GM18498 (cell line): ENCODE data around the gene SMIM5.

Experiments used
- ATAC-seq: cut with Tn5 transposase; IDR thresholded peaks from one replicate; pipeline ENCODE4 v1.9.1; 2021; ENCODE audit warnings: mild to moderate bottlenecking, moderate library complexity; ENCODE audit not compliant: unreplicated experiment

The SMIM5 gene

GRCh38 chr17:75602644-75603043, 30.6 kb upstream of the SMIM5 start:
- no peak for ATAC-seq

DNA sequence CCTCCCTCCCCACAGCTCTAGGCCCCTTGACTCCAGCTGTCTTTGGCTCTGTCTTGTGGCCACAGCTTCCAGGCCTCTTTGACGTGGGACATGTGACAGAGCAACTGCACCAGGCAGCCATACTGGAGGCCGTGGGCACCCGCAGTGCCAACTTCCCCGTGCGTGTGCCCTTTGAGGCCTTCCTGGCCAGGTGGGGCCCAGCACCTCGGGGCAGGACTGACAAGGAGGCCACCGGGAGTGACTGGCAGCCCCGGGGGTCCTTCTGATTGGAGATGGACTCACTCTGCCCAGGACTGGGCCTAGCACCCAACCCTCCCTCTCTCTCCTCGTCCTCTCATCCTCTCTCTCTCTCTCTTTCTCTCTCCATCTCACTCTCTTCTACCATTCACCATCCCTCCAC, 30.1 kb upstream of the SMIM5 start:
- ATAC-seq = no peak

DNA sequence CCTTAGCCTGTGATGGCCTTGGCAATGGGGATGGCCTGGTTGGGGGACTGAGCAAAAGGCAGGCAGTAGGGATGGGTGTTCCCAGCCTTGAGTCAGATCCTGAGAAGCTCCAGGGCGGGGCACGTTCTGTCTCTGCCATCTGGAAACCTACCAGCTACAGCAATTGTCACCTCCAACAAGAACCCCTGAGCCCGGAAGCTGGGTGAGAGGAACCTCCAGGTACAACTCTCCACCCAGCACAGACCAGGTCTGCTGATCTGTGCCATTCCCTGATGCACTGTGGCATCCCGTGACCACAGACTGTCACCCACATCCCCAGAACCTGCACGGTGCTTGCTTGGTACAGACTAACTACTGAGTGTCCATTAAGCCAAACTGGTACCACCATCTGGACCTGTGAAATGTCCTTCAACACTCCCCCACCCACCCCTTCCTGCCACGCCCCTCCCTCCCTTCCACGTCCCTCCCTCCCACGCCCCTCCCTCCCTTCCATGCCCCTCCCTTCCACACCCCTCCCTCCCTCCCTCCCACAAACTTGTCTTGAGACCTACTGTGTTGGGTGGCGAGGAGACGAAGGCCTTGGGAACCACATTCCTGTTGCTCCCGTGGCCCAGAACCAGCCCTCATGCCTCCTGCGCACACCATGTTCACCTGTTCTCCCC, 29.1 kb upstream of the SMIM5 start:
- ATAC-seq = no peak

- no peak for ATAC-seq
These were observed 27.4 kb upstream of the SMIM5 start for GRCh38 chr17:75605790-75606189.

DNA sequence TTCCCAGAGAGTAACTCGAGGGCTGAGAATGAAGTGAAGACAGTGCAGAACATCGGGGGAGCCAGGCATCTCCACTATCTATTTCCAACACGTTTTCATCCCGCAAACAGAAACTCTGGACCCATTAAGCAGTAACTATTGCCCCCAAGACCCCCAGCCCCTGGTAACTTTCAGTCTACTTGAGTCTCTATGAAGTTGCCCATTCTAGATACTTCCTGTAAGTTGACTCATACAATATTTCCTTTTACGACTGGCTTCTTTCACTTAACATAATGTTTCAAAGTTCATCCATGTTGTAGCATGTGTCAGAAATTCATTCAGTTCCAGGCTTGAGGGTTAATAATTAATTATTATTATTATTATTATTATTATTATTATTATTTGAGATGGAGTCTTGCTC, 26.1 kb upstream of the SMIM5 start:
- ATAC-seq = no peak

- no peak for ATAC-seq
These were observed 22.9 kb upstream of the SMIM5 start for GRCh38 chr17:75610103-75610984.

GRCh38 chr17:75611851-75612429, 21.3 kb upstream of the SMIM5 start:
- ATAC-seq = no peak

DNA sequence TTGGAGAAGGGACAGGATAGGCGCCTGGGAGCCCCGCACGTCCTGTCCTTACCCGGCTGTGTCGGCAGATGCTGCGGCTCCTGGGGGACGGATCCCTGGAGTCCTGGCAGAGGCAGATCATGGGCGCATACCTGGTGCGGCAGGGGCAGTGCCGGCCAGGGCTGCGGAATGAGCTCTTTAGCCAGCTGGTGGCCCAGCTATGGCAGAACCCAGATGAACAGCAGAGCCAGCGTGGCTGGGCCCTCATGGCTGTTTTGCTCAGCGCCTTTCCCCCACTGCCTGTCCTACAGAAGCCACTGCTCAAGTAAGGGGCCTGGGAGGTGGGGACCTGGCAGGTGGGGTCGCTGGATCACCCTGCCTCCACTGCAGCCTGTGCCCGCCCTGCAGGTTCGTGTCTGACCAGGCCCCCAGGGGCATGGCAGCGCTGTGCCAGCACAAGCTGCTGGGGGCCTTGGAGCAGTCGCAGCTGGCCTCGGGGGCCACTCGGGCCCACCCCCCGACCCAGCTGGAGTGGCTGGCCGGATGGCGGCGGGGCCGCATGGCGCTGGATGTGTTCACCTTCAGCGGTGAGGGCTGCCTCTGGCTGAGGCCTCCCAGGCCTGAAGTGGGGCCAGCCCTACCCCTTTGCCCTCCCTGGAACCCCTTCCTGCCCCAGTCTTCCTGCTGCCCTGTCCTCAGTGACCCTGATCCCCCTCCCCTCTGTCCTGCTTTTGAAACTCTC, 20.2 kb upstream of the SMIM5 start:
- no peak for ATAC-seq

- ATAC-seq = no peak
These were observed 19.2 kb upstream of the SMIM5 start for GRCh38 chr17:75614006-75614405.

DNA sequence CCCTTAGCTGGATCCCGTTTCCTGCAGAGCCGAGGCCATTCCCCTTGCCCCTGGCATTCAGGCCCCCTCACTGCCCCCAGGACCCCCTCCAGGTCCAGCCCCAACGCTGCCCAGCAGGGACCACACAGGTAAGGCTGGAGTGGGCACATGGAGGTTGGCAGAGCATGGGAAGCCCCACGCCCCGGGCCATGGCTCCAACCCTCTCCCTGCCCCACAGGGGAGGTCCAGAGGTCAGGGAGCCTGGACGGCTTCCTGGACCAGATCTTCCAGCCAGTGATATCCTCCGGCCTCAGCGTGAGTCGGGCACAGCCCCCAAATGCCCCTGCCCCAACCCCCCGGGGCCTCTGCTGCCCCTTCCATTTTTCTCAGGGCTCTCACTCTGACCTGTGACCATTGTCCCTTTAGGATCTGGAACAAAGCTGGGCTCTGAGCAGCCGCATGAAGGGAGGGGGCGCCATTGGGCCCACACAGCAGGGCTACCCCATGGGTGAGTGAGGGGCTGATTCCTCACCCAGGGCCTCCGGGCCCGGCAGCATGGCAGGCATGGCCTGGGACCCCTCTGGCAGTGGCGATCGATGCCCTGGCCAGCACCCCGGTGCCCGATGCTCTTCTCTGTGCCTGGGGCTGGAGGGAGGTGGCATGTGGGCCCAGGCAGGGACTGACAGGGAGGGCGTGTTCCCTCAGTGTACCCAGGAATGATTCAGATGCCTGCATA, 18.5 kb upstream of the SMIM5 start:
- ATAC-seq = no peak

GRCh38 chr17:75615301-75615700, 17.9 kb upstream of the SMIM5 start:
- ATAC-seq = no peak

DNA sequence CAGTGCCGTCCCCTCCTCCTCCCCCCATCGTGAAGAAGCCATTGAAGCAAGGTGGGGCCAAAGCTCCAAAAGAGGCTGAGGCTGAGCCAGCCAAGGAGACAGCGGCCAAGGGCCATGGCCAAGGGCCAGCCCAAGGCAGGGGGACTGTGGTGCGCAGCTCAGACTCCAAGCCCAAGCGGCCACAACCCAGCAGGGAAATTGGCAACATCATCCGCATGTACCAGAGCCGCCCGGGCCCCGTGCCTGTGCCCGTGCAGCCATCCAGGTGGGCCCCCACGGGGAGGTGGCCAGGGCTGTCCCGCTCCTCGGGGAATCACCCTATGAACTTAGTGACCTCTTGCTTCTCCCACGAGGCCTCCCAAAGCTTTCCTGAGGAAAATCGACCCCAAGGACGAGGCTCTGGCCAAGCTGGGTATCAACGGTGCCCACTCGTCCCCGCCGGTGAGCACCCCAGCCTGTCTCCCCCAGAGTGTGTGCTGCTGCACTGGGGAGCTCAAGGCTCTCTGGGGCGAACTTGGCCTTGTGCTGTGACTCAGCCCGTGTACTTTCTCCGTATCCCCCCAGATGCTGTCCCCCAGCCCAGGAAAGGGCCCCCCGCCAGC, 16.6 kb upstream of the SMIM5 start:
- no peak for ATAC-seq

- ATAC-seq = no peak
These were observed 16.0 kb upstream of the SMIM5 start for GRCh38 chr17:75617218-75617617.

- ATAC-seq = no peak
These were observed 15.6 kb upstream of the SMIM5 start for GRCh38 chr17:75617675-75618074.

- ATAC-seq = no peak
These were observed 13.5 kb upstream of the SMIM5 start for GRCh38 chr17:75619506-75620431.

DNA sequence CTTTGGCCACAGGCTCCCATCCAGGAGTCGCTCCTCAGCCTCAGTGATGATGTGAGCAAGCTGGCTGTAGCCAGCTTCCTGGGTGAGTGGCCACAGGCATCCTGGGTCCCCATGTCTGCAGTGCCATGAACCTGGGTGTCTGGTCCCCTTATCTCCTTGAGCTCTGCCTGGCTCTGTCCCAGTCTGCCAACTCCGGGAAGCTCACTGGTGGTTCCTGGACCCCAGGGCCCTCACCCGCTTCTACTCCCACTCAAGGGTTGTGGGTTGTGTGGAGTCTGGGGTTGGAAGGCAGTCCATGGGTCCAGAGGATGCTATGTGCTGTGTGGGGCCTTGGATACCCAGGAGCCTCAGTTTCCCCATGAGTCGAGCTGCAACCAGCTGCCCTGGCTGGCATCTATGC, 11.7 kb upstream of the SMIM5 start:
- ATAC-seq = no peak

GRCh38 chr17:75622076-75622475, 11.2 kb upstream of the SMIM5 start:
- no peak for ATAC-seq

GRCh38 chr17:75622771-75623273, 10.4 kb upstream of the SMIM5 start:
- no peak for ATAC-seq

DNA sequence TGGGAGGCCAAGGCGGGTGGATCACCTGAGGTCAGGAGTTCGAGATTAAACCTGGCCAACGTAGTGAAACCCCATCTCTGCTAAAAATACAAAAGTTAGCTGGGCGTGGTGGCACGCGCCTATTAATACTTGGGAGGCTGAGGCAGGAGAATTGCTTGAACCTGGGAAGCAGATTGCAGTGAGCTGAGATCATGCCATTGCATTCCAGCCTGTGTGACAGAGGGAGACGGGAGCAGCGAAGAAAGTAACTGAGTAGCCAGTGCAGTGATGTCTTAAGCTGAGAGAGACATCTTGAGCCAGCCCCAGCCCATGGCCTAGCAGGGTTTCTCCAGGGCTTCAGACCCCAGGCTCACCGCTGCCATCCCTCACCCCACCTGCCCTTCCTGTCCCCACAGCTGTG, 9.8 kb upstream of the SMIM5 start:
- no peak for ATAC-seq
